Smooth muscle cell (in vitro differentiated cells): ENCODE data around the gene IMMP2L. TPM values are rescaled to one million over a fixed set of nuclear protein-coding genes. Genes with fewer than 3 reads are reported as not detected.

ENCODE experiments used
- DNase-seq: peaks from one replicate; lab custom pipeline; 2025; ENCODE audit not compliant: unreplicated experiment; lab: John Stamatoyannopoulos, UW
- H2AFZ ChIP-seq: fragments of 200-600 bp; sonication (generic); 2 replicates; pipeline ENCODE4 v1.6.0; 2016; ENCODE audit warnings: antibody characterized with exemption, low read depth, mild to moderate bottlenecking
- H3F3A ChIP-seq: fragments of 200-600 bp; sonication (generic); 2 replicates; pipeline ENCODE4 v1.6.0; 2017; ENCODE audit warnings: antibody characterized with exemption, low read depth
- H3K27ac ChIP-seq: fragments of 200-600 bp; sonication (generic); 2 replicates; pipeline ENCODE4 v1.5.1; 2016; ENCODE audit warnings: low read depth, mild to moderate bottlenecking
- H3K27me3 ChIP-seq: fragments of 200-600 bp; sonication (generic); 2 replicates; pipeline ENCODE4 v1.6.1; 2016; ENCODE audit warnings: low read depth, mild to moderate bottlenecking
- H3K36me3 ChIP-seq: fragments of 200-600 bp; sonication (generic); 2 replicates; pipeline ENCODE4 v1.5.1; 2016; ENCODE audit warnings: low read depth
- H3K4me1 ChIP-seq: fragments of 200-600 bp; sonication (generic); 2 replicates; pipeline ENCODE4 v1.5.1; 2016; ENCODE audit warnings: low read depth
- H3K4me2 ChIP-seq: fragments of 200-600 bp; sonication (generic); 2 replicates; pipeline ENCODE4 v1.6.0; 2016; ENCODE audit warnings: mild to moderate bottlenecking
- H3K4me3 ChIP-seq: fragments of 200-600 bp; sonication (generic); 2 replicates; pipeline ENCODE4 v1.5.1; 2016; ENCODE audit warnings: mild to moderate bottlenecking
- H3K79me2 ChIP-seq: fragments of 200-600 bp; sonication (generic); 2 replicates; pipeline ENCODE4 v1.6.0; 2016; ENCODE audit warnings: low read depth, mild to moderate bottlenecking
- H3K9ac ChIP-seq: fragments of 200-600 bp; sonication (generic); 2 replicates; pipeline ENCODE4 v1.6.0; 2016; ENCODE audit warnings: low read depth
- H3K9me3 ChIP-seq: fragments of 200-600 bp; sonication (generic); replicated peaks from 2 replicates; pipeline ENCODE4 v1.5.1; 2016; ENCODE audit warnings: low read depth
- H4K20me1 ChIP-seq: fragments of 200-600 bp; sonication (generic); 2 replicates; pipeline ENCODE4 v1.6.0; 2016; ENCODE audit warnings: low read depth
- WGBS: methylation state at CpG from one replicate; pipeline ENCODE4 v1.1.7; 2016; ENCODE audit warnings: low lambda C conversion rate; 5-methylcytosine and 5-hydroxymethylcytosine counted together
- polyA plus RNA-seq: library from polyadenylated mRNA; unstranded; fragments of >200 nt; fragmentation: Nextera tagmentation; extraction: Ambion mirVana; gene quantifications from 2 replicates; pipeline ENCODE4 v1.2.1, GENCODE V29; 2016
- total RNA-seq: library from RNA; depleted of rRNA; stranded (reverse); fragments of >200 nt; gene quantifications from 2 replicates; pipeline ENCODE4 v1.2.3, GENCODE V29; 2014
- TF ChIP-seq, protein P1 (sequence below): fragments of 200-600 bp; sonication (generic); IDR thresholded peaks from 2 replicates; pipeline ENCODE4 v1.5.1; 2017; ENCODE audit warnings: borderline replicate concordance, mild to moderate bottlenecking, antibody characterized with exemption; ENCODE audit not compliant: insufficient read depth, poor library complexity, severe bottlenecking

IMMP2L gene
- total and polyA plus RNA-seq, 2 experiments from 2014 or later, result 10.9 to 11.1 TPM

DNA sequence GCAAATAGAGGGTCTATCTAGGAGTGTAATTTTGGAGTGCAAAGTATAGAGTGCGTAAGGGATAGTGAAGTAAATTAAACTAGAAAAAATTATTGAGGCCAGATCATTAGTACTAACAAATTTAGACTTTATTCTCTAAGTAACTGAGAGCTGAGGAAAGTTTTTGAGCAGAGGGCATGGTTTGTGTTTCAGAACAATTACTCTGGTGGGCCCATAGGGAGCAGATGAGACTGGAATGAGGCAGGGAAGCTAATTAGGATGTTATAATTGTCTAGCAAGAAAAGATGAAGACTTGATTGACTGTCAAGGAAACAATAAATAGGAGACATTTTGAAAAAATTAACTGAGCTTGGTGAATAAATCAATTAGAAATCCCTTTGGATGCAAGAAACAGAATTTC is 37.8 kb upstream of the IMMP2L start:
- H3K4me2 ChIP-seq, result no peak overlapping the region
- TF ChIP-seq, protein P1, sequence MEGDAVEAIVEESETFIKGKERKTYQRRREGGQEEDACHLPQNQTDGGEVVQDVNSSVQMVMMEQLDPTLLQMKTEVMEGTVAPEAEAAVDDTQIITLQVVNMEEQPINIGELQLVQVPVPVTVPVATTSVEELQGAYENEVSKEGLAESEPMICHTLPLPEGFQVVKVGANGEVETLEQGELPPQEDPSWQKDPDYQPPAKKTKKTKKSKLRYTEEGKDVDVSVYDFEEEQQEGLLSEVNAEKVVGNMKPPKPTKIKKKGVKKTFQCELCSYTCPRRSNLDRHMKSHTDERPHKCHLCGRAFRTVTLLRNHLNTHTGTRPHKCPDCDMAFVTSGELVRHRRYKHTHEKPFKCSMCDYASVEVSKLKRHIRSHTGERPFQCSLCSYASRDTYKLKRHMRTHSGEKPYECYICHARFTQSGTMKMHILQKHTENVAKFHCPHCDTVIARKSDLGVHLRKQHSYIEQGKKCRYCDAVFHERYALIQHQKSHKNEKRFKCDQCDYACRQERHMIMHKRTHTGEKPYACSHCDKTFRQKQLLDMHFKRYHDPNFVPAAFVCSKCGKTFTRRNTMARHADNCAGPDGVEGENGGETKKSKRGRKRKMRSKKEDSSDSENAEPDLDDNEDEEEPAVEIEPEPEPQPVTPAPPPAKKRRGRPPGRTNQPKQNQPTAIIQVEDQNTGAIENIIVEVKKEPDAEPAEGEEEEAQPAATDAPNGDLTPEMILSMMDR, result no peak
- no peak overlapping the region for H3K9ac ChIP-seq
- H3K4me1 ChIP-seq, result no peaks in the 10 kb centered on the region
- H2AFZ ChIP-seq, result no peak overlapping the region
- no peak overlapping the region for H3K4me3 ChIP-seq
- H4K20me1 ChIP-seq, result no peaks in the 10 kb centered on the region
- H3F3A ChIP-seq, result no peaks in the 10 kb centered on the region
- no peak for DNase-seq
- H3K27ac ChIP-seq, result no peak overlapping the region
- no peaks in the 10 kb centered on the region for H3K36me3 ChIP-seq
- no peaks in the 10 kb centered on the region for H3K9me3 ChIP-seq
- no peaks in the 10 kb centered on the region for H3K27me3 ChIP-seq
- H3K79me2 ChIP-seq, result no peaks in the 10 kb centered on the region
- 92% methylated on average over 1 of the region's 1 CpG for WGBS

DNA sequence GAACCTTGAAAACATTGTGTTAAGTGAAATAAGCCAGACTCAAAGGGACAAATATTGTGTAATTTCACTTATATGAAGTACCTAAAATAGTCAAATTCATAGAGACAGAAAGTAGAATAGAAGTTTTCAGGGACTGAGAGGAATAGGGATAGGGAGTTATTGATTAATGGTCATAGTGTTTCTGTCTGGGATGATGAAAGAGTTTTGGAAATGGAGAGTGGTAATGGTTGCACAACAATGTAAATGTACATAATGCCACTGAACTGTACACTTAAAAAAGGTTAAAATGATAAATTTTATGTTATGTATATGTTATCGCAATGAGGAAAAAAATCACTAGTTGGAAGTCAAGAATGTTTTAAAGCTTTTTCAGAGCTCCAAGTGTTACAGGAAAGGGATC is 33.5 kb upstream of the IMMP2L start:
- TF ChIP-seq, protein P1, result no peak
- Histone ChIP-seq H3K27me3 (no peaks in the 10 kb centered on the region), H3K9ac (no peak overlapping the region), H3K4me1 (no peaks in the 10 kb centered on the region), H3K9me3 (no peaks in the 10 kb centered on the region), H3K27ac (no peak overlapping the region), H3K79me2 (no peaks in the 10 kb centered on the region), H3K4me2 (no peak overlapping the region), H3K36me3 (no peaks in the 10 kb centered on the region), H2AFZ (no peak overlapping the region), H4K20me1 (no peaks in the 10 kb centered on the region), H3K4me3 (no peak overlapping the region), H3F3A (no peaks in the 10 kb centered on the region)
- WGBS, result 100% methylated on average over 1 of the region's 1 CpG
- no peak for DNase-seq

DNA sequence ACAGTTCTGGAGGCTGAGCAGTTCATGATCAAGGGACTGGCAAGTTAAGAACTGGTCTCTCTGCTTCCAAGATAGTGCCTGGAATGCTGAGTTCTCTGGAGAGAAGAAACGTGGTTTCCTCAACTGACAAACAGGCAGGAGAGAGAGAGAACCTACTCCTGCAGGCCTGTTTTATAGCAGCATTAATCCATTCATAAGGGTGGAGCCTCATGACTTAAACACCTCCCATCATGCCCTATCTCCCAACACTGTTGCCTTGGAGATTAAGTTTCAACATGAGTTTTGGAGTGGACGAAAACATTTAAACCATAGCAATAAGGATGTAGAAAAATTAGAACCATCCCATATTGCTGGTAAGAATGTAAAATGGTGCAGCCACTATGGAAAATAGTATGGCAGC is 32.3 kb upstream of the IMMP2L start:
- Histone ChIP-seq H3K36me3 (no peaks in the 10 kb centered on the region), H3F3A (no peaks in the 10 kb centered on the region), H3K4me2 (no peak overlapping the region), H3K4me1 (no peaks in the 10 kb centered on the region), H3K79me2 (no peaks in the 10 kb centered on the region), H3K27ac (no peak overlapping the region), H2AFZ (no peak overlapping the region), H3K4me3 (no peak overlapping the region), H3K27me3 (no peaks in the 10 kb centered on the region), H3K9me3 (no peaks in the 10 kb centered on the region), H3K9ac (no peak overlapping the region), H4K20me1 (no peaks in the 10 kb centered on the region)
- no peak for DNase-seq
- TF ChIP-seq, protein P1, result no peak
- WGBS, result 77% methylated on average over 2 of the region's 2 CpGs

DNA sequence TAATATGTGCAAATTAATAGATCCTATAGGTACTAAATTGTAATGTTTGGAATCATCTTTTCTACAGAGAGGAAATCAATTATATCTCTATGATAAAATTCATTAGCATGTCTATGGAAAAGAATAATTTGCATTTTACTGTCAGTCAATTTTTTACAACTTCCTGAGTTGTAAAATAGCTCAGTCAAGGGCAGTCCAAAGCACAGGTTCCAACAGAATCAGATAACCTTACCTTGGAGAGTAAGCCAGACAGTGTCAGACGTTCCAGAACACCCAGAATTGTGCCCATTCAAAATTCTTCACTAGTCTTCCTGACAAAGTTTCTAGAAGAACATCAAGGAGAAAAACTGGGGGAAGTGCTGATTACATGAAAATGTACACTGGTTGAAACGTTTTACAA is 31.1 kb upstream of the IMMP2L start:
- H3K27me3 ChIP-seq, result no peaks in the 10 kb centered on the region
- DNase-seq, result no peak
- WGBS, result 56% methylated on average over 2 of the region's 2 CpGs

More for the DNA sequence above, 31.1 kb upstream of the IMMP2L start:
- Histone ChIP-seq H3K4me2 (no peak overlapping the region), H4K20me1 (no peaks in the 10 kb centered on the region), H3K36me3 (no peaks in the 10 kb centered on the region), H3K4me3 (no peak overlapping the region), H3K79me2 (no peaks in the 10 kb centered on the region), H2AFZ (no peak overlapping the region), H3K9me3 (no peaks in the 10 kb centered on the region), H3K27ac (no peak overlapping the region), H3K4me1 (no peaks in the 10 kb centered on the region), H3F3A (no peaks in the 10 kb centered on the region), H3K9ac (no peak overlapping the region)
- TF ChIP-seq, protein P1, result no peak
